A172 (cell line): ENCODE data around the gene LEMD2. TPM values are rescaled to one million over a fixed set of nuclear protein-coding genes. Genes with fewer than 3 reads are reported as not detected.

Source experiments
- DNase-seq: peaks from one replicate; pipeline ENCODE4 v3.0.0-alpha.2; 2015; ENCODE audit warnings: low spot score
- total RNA-seq: library from RNA; depleted of rRNA; stranded (reverse); fragments of >200 nt; shearing (Covaris generic); gene quantifications from 2 replicates; pipeline ENCODE4 v1.2.3, GENCODE V29; 2014

Gene LEMD2
- total RNA-seq, 1 experiment from 2014 or later: 50.8 TPM

- no peak for DNase-seq
These were observed 31.3 kb upstream of the LEMD2 start for GRCh38 chr6:33820243-33820642.

- no peak for DNase-seq
These were observed 30.1 kb upstream of the LEMD2 start for GRCh38 chr6:33819021-33819420.

DNA sequence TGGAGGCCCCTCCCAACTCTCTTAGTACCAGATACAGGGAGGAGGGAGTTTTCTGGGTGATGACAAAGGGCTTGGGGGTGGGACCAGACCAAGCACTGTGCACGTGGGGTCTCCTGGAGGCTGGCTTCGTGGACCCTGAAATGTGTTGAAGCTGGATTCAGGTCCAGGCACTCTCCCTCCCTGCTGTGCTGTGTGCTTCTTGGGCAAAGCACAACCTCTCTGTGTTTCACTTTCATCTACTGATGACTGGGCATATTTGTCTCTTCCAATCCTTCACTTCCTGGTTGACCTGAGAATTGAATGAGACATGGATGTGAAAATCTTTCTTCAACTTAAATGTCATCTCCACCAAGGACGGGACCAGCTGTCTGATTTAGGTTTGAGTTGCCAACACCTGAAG lies 29.4 kb upstream of the LEMD2 start:
- DNase-seq: no peak

- no peak for DNase-seq
These were observed 28.6 kb upstream of the LEMD2 start for GRCh38 chr6:33817489-33817888.

GRCh38 chr6:33816911-33817310 lies 28.0 kb upstream of the LEMD2 start:
- DNase-seq: no peak

GRCh38 chr6:33815854-33816253 lies 26.9 kb upstream of the LEMD2 start:
- DNase-seq: peak; percentile 21

- DNase-seq: no peak
These were observed 25.4 kb upstream of the LEMD2 start for GRCh38 chr6:33813990-33814985.

- no peak for DNase-seq
These were observed 24.4 kb upstream of the LEMD2 start for GRCh38 chr6:33813246-33813904.

DNA sequence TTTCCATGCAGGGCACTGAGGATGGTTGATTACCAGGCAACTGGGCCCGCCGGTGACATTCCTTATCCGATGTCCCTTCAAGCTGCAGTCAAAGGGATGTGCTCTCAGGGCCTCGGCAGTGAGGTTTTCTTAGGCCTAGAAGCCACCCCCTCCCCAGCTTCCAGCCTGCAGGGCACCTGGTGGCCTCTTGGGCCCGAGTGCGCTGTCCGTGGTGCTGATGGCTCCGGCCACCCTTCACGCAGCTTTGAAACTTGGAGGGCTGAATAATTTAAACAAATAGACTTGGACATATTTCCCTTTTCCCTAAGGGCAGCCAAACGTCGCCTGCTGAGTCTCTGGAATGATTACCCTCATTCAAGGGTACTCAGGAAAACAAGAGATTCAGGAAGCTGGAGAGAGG lies 23.7 kb upstream of the LEMD2 start:
- DNase-seq: peak; percentile 26

DNA sequence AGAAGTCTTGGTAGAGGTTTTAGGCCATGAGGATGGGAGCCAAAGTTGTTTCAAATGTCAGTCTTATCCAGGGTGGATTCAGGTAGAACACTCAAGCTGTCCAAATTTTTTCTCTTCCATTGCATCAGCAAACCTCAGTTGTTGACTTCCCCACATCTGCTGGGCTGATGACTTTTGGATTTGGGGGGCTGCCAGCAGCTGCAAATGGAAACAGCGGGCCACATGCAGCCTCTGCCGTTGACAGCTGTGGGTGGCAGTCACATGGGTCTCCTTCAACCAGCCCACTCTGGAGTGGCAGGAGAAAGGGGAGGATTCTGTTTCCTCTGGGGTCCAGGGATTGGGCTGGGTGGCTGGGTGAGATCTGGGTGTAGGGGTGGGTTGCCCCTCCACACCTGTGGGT lies 20.7 kb upstream of the LEMD2 start:
- no peak for DNase-seq

- no peak for DNase-seq
These were observed 19.8 kb upstream of the LEMD2 start for GRCh38 chr6:33808641-33809180.

GRCh38 chr6:33807606-33808005 lies 18.7 kb upstream of the LEMD2 start:
- no peak for DNase-seq

DNA sequence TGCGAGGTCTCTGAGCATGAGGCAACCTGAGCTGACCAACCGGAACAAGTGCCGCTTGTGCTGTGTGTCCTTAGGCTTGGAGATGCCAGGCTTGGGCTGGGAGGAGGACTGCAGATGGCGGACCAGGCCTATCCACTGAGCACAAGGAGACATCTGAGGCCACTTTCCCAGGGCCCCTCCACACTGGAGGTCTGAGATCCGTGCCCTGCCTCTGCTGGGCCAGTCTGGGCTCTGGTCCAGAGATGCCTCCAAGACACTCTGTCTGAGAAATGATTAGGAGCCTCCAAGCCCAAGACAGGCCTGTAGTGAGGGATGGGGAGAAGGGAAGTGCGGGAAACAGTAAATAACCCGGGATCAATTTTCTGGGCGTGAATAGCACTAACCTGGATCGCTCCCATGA lies 17.9 kb upstream of the LEMD2 start:
- no peak for DNase-seq

DNA sequence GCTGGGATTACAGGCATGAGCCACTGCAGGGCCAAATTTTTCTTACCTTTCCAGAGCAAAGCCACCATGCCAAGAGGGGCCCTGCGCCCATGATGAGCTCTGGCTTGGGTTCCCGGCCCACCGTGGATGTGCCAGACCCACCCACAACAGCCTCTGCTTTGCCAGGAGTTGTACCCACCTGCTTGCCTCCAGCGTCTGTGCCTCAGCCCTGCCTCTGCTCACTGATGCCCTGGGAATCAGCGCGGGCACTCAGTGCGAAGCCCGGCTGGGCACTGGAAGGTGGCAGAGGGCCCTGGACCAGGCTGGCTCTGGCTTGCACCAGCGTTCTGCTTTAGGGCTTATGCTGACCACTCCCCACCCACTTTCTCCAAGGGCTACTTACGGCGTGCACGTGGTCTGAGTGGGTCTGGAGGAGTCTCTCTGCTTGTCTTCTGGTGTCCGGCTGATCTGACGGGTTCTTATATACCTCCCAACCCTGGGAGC lies 14.7 kb upstream of the LEMD2 start, which contains the start of gene MLN:
Gene MLN (minus strand): TSS at position 433 of the 483 bp plus-strand sequence. CDS start 2,840 bp downstream, outside the sequence.
- DNase-seq: no peak

DNA sequence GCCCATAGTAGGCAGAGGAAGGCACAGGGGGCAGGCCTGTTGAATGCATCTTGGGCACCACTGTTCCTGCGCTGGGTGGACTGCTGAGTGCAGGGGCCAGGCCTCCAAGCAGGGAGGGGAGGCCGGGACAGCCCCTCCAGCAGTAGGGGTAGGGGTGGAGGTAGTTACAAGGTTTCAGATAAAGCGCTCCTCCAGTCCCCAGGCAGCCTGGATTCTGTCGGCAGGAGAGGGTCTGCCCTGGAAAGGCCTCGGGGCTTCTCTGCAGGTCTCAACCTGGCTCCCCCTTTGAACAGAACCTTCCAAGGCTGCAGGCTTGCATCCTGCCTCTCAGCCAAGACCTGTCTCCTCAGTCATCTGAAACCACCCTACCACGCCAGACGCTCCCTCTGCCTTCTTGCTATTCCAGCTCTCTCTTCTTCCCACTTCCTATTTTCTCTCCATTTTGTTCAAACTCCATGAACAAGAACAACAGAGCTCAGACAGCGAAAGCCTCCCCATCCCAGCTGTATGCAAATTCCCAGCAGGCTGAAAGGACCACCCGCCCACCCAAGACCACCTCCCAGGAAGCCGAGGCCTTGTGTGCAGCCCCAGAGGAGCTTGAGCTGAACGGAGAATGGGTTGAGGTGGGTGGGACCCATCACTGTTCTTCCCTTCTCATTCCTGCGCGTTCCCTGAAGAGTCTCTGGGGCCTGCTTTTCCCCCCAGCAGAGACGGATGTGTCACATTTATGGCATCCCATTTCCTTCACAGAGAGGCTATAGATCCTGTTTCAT lies 13.4 kb upstream of the LEMD2 start:
- no peak for DNase-seq

DNA sequence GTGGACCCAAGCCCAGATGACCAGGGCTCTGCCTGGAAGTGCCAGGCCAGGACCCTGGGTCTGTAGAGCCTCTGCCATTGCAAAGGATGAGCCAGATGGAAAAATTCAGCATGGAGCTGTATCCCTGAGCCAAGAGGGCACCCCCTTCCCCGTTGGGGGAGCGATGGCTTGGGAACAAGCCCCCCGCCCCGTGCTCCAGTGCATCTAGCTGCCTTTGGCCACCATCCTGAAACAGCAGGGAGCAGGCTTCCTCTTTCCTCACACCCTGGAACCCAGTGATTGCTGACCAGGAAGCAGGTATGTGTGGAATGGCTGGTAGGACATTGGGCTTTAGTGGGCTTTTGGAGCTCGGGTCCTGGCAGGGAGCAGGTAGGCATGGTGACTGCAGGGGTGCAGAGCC lies 12.7 kb upstream of the LEMD2 start:
- DNase-seq: no peak

GRCh38 chr6:33800248-33800969 lies 11.5 kb upstream of the LEMD2 start:
- DNase-seq: no peak

- no peak for DNase-seq
These were observed 10.7 kb upstream of the LEMD2 start for GRCh38 chr6:33799454-33800113.

DNA sequence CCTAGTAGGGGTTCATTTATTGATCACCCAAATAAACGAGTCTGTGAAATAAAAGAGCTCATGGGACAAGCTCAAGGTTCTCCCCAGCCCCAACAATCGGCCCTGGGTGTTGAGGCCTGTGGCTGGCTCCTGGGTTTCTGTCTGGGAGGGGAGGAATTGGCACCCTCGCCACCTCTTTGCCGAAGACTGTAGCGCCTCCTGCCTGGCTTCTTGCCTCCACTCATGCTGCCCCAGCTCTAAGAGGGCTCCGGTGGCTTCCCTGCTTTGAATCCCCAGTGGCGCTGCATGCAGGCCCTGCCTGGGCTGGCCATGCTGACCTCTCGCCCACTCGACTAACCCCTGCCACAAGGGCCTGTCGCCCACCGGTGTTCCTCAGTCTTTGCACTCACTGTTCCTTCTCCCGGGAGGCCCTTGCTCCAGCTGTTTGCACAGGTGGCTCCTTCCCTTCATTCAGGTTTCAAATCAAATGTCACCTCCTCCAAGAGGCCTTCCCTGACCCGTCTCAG lies 9.5 kb upstream of the LEMD2 start:
- no peak for DNase-seq
